SK-N-MC (cell line): Measurements from ENCODE around the gene TMA7.

ENCODE experiments used
- EZH2 ChIP-seq: fragments of 200-600 bp; sonication (generic); IDR thresholded peaks from one replicate; pipeline ENCODE4 v1.6.1; 2017; ENCODE audit warnings: antibody characterized with exemption
- FOXP2 ChIP-seq: optimal IDR thresholded peaks from 2 replicates; pipeline ENCODE3; 2011; ENCODE audit warnings: mild to moderate bottlenecking, moderate library complexity; ENCODE audit not compliant: insufficient read depth; ENCODE audit errors: extremely low read length, control extremely low read depth
- POLR2AphosphoS5 ChIP-seq: IDR thresholded peaks from 2 replicates; pipeline ENCODE4 v1.6.1; 2012; ENCODE audit warnings: mild to moderate bottlenecking, low read depth, low read length, borderline replicate concordance

DNA sequence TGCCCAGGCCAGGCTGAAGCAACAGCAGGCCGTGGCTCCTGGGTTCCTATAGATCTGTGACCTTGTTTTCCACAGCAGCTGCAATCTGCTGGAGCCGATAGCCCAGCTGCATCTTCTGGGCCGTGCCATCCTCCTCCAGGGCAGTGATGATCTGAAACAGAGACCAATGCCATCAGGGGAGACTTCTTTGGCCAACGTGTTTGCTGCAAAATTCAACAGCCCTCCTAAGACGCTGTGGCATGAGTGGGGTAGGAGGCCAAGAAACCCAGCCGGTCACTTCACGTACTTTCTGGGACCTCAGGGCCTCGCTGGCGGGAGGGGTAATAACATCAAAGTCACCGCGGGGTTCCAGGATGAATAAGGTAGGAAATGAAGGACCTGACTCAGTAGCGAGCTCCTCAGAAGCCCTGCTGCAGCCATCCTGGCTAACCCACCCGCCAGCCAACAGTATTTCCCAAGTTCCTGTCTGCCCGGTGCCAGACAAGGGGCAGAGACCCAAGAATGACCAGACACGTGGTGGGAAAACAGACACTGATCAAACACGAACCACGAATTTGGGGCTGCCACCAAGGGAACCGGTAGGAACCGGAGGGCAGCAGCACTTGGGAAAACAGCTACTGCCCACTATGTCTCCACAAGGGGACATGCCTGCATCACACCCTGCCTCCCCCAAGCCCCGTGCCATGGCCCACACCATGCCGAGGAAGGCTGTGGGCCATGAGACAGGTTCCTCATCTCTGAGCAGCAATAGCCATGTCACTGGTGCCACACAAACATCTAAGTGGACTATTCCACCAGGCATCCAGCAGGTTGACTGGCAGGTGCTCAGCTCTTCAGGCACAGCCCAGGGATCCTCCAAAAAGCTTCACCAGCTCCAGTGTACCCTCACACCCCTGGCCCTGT, 35.4 kb upstream of the TMA7 start:
- TF ChIP-seq POLR2AphosphoS5 (no peak), EZH2 (no peak), FOXP2 (no peak)
